GM12874 (cell line): ENCODE measurements around the gene REST.

Source experiments
- CTCF ChIP-seq: IDR thresholded peaks from 2 replicates; pipeline ENCODE4 v1.5.1; 2011; ENCODE audit warnings: low read depth, mild to moderate bottlenecking, control low read depth, low read length, moderate library complexity; ENCODE audit not compliant: insufficient read depth

The REST gene

GRCh38 chr4:56986192-56986591, 78.5 kb downstream of the REST start:
- no peak for TF ChIP-seq CTCF

DNA sequence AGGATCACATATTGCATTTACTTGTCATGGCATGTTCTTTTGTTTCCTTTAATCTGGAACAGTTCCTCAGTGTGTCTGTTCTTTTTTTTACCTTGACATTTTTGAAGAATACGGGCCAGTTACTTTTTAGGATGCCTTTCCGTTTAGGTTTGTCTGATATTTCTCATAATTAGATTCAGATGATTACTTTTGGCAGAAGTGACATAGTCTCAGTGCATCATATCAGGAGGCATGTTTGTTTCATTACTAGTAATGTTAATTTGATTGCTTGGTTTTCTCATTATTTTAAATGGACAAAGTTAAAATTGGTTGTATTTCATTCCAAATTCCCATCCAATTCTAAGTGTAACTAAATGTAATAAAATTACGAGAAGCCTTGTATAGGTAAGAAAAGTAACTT, 79.3 kb downstream of the REST start:
- no peak for TF ChIP-seq CTCF

DNA sequence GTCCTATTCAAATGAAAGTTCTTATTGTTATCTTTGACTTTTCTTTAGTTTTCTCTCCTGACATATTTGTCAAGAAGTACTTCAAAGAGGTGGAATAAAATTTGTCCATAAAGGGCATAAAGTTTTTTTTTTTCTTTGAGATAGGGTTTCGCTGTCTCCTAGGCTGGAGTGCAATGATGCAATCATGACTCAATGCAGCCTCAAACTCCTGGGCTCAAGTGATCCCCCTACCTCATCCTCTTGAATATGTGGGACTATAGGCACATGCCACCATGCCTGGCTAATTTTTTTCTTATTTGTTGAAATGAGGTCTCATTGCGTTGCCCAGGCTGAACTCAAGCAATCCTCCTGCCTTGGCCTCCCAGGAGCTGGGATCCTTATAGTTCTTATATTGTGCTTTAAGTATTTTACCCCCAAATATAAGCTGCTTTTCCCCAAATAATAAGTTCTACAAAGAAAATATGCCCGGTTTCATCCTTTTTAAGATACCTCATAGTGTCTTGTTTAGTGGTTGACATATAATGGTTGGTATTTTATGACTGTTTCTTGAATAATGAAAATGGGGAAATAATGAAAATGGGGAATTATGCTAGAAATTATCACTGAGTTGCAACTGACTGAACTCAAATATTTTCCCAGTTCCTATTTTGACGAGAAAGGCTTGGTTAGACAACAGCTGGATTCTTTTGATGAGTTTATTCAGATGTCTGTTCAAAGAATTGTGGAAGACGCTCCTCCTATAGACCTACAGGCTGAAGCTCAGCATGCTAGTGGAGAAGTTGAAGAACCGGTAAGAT, 82.6 kb downstream of the REST start:
- TF ChIP-seq CTCF = no peak

- TF ChIP-seq CTCF = no peak
These were observed 87.8 kb downstream of the REST start for GRCh38 chr4:56995525-56995924.

DNA sequence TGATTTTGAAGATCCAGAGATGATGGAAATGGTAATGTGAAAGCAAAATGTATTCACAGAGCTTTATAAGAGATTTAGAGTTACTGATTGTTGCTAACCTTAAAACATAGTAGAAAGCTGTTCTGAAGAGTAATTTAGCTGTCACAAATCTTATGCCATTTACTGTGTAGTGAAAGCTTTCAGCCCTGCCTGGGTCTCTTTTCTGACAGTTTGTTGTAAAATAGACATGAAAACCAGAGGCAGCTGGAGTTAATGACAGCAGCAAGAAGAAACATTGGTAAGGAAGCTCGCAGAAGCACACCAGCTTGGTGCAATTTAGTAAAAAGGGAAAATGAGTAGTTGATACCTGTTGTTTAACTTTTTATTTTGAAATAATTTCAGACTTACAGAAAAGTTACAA, 92.1 kb downstream of the REST start:
- no peak for TF ChIP-seq CTCF

GRCh38 chr4:57013543-57014120, 105.9 kb downstream of the REST start:
- no peak for TF ChIP-seq CTCF
